Fibroblast of skin of right biceps (primary cell): ENCODE results near the gene SMAD3.

ENCODE experiments used
- DNase-seq: peaks from one replicate; pipeline ENCODE4 v3.0.0-alpha.2; 2013

The SMAD3 gene

DNA sequence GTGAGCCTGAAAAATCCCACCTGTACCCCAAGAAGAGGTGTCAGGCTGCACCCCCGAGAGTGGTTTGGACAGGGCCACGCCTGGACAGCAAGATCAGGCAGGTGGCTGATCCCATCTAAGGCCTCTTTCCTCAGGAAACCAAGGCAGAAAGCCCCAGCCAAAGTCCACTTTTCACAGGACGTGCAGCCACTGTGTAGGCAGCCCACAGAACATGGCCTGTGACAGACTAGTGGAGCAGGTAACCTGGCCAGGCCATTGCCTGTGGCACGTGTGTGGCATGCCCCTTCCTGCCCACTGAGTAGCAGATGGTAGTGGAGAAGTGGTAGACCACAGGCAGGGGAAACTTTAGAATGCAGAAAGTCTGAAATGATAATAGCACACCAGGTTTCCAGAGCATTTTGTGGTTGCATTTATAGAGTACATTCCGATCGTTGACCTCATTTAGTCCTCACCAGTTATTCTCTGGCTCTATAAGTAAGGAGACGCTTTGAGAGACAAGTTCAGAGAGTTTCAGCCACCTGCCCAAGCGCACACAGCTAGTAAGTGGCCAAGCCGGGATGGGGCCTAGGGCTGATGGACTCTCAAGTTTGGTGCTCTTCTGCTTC, 120.3 kb downstream of the SMAD3 start:
- DNase-seq: peak; percentile 56

DNA sequence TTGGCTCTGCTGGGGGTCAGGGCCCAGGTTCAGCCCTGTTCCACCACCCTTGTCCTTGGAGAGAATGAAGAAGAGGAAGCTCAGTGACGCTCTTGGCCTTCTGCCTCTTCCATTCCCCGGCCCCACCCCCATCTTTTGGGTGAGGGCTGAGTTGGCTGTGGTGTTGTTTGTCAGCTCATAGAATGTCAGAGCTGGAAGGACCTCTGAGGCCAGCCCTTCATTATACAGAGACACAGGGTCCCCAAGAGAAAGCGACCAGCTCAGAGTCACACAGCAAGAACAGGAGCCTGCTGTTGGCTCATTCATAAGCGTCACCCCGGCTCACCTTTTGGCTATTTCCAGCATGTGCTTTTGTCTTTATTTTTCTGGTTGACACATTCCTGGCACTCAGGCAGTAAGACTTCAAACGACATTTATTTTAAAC, 120.8 kb downstream of the SMAD3 start:
- DNase-seq: no peak

DNA sequence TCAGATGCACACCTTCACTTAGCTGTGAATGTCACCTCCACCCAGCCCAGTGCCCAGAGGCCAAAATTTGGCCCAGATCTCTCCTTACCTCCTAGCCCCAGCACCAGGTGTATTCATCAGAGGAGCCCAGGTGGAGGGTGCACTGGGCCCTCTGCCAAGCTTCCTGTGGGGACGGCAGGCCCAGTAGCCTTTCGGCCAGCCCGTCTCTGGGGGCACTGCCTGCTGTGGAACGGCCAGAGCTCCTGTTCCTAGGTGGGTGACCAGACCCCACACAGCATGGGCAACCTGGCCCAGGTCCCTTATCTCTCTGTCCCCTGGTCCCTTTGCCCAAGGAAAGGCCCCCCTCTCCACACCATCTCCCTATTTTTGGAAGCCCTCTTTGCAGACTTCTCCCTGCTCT, 121.3 kb downstream of the SMAD3 start:
- no peak for DNase-seq

DNA sequence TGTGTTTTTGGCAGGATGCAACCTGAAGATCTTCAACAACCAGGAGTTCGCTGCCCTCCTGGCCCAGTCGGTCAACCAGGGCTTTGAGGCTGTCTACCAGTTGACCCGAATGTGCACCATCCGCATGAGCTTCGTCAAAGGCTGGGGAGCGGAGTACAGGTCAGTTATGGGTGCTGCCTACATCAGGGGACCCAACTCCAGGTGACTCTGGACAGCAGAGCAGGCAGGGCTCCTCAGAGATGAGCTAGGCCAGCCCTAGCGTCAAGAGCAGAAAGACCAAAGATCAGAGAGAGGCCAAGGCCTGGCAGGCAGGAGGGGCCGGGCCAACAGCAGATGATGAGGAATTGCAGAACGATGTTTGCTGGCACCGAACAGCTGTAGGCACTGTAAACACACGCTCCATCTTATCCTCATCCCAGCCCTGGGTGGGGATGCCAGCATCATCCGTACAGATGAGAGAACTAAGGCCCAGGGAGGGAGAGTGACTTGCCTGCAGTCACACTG, 122.0 kb downstream of the SMAD3 start:
- no peak for DNase-seq

DNA sequence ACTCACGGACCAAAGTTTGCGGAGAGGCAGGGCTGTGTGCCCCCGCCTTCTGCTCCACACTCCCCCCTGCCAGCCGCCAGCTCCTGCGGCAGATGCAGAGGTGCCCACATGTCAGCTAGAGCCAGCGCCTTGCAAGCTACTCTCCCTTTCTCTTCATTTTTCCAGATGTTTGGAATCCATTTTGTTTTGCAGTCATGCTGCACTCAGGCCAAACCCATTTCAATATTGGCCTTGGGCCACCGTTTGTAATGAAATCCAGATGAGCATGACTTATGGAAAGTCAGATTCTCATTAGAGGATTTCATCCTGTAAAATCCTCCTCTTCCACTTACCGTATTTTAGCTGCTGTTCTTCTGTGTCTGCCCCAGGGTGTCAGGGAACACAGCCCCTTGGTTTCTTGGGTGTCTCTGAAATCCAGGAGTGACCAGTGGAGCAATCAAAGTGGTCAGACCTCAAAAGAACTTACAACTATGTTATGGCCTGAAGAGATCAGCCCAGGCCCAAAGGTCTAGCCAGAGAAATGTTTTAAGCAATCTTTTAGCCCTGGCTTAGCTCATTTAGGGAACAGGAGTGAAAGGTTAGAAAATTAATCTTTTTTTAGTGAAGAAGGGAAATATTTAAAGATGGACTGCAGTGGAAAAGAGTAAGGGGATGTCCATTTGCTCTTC, 123.3 kb downstream of the SMAD3 start:
- DNase-seq: peak; percentile 96

DNA sequence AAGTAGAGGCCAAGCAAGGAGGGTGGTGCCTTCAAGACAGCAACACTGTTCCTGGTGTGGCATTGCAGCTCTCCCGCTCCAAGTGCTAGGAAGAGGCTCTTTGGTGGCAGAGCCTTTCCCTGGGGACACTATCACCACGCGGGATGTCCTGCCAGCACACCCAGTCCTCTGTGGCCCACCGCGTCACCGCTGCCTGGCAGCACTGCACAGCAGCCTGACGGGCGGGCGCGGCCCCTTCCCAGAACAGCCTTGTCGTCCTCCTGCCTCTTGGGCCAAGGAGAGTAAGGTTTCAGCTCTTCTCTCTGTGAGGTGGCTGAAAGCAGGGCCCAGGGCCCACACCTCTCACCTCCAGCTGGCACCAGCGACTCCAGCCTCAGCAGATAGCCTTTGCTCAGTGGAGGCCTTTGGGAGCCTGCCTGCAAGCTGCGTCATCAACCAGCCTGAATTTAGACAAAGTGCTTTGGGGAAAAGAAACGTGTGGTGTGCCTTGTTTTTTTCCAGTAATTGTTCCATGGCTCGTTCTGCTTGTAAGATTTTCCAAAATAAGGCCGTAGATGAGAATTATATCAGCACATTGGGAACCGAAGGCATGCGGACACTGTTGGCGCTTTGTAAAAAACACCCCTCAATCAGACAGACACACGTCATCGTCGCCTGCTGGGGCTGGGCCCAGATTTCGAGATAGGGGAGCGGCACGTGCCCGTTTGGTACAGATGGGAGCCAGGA, 124.1 kb downstream of the SMAD3 start:
- peak; percentile 53 for DNase-seq

DNA sequence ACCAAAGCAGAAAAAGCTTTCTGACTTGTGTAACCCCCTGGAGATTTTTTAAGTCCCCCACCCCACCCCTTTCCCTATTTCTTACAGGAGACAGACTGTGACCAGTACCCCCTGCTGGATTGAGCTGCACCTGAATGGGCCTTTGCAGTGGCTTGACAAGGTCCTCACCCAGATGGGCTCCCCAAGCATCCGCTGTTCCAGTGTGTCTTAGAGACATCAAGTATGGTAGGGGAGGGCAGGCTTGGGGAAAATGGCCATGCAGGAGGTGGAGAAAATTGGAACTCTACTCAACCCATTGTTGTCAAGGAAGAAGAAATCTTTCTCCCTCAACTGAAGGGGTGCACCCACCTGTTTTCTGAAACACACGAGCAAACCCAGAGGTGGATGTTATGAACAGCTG, 124.9 kb downstream of the SMAD3 start:
- no peak for DNase-seq

DNA sequence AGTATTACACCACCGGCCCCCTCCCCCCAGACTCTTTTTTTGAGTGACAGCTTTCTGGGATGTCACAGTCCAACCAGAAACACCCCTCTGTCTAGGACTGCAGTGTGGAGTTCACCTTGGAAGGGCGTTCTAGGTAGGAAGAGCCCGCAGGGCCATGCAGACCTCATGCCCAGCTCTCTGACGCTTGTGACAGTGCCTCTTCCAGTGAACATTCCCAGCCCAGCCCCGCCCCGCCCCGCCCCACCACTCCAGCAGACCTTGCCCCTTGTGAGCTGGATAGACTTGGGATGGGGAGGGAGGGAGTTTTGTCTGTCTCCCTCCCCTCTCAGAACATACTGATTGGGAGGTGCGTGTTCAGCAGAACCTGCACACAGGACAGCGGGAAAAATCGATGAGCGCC, 125.4 kb downstream of the SMAD3 start:
- DNase-seq: no peak

DNA sequence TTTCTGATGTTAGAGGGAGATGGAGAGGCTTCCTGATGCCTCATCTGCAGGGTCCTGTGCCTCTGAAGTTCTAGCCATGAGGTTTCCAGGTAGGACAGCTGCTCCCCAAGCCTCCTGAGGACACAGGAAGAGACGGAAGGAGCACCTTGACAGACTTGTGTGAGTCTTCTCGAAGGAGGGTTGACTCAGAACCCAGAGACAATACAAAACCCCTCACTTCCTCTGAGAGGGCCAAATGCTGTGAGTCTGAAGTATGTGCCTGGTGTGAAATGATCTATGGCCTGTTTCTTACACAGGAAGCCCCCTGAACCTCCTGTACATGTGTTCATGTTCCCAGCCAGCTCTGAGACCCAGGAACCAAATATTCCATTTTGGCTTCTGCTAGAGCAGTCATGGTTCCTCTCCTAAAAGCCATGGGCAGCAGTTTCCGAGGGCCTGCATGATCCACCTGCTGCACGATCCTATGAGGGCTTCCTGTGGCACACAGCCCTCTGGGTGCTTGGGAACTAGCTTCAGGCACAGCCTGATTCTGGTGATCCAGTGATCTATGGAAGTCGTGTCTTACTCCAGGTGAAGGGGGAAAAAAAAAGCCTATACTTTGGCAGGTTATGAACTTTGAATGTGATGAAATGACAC, 126.9 kb downstream of the SMAD3 start:
- no peak for DNase-seq

DNA sequence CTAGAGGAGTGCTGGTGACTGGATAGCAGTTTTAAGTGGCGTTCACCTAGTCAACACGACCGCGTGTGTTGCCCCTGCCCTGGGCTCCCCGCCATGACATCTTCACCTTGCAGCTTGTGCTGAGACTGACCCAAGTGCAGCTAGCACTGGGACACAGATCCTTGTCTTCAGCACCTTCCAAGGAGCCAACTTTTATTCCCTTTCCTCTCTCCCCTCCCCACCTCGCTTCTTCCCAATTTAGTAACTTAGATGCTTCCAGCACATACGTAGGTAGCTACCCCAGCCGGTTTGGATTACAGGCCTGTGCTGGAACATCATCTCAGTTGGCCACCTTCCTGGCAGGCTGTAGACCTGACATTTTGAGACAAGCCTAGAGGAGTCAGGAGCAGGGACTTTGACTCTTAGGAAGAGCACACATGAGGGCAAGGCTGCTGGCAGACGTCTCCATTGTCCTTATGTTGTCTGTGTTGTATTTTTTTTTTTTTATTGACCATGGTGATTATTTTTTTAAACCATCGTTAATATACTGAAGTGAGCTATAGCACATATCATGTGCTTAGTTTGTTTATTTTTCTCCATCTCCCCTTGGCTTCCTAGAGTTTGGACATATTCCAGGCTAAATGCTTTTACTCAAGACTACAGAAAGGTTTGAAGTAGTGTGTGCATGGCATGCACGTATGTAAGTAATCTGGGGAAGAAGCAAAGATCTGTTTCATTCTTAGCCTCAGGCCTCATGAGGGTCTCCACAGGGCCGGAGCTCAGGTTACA, 128.0 kb downstream of the SMAD3 start:
- no peak for DNase-seq

DNA sequence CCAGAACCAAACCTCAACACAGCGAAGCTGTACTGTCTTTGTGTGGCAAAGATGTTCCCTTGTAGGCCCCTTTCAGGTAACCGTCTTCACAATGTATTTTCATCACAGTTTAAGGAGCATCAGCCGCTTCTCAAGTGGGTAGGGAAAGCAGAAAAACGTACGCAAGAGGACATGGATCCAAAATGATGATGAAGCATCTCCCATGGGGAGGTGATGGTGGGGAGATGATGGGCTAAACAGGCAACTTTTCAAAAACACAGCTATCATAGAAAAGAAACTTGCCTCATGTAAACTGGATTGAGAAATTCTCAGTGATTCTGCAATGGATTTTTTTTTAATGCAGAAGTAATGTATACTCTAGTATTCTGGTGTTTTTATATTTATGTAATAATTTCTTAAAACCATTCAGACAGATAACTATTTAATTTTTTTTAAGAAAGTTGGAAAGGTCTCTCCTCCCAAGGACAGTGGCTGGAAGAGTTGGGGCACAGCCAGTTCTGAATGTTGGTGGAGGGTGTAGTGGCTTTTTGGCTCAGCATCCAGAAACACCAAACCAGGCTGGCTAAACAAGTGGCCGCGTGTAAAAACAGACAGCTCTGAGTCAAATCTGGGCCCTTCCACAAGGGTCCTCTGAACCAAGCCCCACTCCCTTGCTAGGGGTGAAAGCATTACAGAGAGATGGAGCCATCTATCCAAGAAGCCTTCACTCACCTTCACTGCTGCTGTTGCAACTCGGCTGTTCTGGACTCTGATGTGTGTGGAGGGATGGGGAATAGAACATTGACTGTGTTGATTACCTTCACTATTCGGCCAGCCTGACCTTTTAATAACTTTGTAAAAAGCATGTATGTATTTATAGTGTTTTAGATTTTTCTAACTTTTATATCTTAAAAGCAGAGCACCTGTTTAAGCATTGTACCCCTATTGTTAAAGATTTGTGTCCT, 129.0 kb downstream of the SMAD3 start:
- DNase-seq: no peak

DNA sequence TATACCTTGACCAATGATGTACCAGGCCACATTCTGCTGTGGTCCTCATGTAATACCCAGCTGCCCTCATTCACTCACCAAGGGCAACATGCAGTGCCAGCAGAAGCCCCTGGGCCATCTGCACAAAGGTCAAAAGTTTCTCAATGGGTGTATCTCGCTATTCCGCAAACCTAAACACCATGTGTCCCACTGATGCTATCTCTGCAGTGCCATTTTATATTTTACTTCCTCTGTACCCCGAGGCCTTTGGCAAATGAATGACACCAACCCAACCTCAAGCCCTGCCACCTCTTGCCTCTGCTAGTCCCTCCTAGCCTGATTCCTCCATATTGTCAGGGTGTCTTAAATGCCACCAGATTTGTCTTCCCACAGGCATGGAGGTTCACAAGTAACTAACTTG, 129.9 kb downstream of the SMAD3 start:
- no peak for DNase-seq

DNA sequence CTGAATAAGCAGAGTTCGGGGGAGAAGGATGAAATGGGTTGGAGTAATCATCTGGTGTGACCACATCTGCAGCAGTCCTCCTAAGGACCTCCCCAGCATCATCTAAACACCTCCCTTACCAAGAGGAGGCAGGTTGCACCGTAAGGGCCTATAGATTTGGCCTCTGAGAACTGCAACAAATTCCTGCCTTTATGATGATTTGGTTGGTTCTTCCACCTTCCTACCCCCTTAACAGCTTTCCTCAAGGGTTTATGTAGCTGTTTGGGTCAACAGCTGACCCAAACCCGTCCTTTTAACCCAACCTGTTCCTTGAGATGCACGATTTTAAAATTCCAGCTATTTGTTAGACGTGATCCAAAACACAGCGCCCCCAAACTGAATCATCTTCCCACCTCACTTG, 130.8 kb downstream of the SMAD3 start:
- DNase-seq: no peak

DNA sequence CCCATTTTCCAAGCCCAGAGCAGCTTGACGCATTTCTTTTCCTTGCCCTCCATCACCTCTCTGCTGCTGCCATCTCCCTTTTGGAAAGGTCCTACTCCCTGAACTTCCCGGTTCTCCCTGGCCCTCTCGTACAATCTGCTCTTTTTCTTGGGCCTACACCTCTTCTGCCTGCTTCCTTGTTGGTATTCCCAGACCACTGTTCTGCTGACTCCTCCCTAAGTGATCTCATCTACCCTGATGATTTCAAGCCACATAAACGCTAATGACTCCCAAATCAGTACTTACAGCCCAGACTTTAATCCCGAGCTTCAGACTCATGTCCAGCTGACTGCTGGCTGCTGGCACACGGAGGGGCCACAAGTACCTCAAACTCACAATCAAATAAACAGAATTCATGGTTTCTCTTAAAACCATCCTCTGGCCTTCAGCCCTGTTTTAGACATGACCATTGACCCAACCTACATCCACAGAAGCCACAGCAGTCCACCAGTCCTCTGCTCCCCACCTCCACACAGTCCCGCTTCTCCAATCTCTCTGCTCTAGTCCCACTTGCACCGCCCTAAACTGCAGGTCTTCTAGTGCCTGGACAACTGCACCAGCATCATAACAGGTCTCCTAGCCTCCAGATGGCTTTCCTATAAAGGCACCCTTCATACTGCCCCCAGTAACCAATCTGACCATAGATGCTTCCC, 131.4 kb downstream of the SMAD3 start:
- peak; percentile 89 for DNase-seq

DNA sequence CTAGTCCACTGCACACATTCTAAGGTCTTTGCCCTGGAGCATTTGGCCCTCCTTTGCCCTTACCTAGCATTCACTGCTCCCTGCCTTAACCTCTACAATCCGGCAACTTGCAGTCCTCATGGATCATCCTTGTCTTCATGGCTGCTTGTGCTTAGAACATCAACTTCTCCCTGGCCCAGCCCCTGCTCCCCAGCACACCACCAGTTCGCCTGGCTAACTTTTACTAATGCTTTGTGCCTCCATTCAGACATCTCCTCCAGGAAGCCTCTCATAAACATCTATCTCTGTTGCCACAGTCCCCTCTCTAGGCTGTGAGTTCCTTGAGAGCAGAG, 131.9 kb downstream of the SMAD3 start:
- no peak for DNase-seq

DNA sequence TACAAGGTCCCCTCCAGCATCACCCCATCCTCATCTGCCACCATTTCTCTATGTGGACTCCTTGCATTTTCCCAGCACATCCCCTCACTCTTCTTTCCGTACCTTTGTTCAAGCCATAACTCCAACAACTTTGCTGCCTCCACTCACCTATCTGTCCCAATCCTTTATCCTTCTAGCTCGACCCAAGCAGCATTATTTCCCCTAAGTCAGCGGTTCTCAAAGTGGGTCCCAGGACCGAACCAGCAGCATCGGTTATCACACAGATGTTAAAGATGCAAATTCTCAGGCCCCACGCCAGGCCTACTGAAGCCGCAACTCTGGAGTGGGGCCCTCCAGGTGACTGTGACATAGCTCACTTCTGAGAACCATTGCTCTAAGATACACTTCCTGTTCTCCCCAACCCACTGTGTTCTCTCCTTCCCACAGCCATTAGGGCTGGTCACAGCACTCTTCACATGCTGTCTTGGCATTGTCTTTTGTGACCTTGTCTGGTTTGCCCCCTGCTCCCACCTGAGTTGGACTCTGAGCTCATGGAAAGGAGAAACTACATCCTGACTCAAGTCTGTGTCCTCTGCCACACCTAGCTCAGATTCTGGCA, 132.9 kb downstream of the SMAD3 start:
- no peak for DNase-seq

DNA sequence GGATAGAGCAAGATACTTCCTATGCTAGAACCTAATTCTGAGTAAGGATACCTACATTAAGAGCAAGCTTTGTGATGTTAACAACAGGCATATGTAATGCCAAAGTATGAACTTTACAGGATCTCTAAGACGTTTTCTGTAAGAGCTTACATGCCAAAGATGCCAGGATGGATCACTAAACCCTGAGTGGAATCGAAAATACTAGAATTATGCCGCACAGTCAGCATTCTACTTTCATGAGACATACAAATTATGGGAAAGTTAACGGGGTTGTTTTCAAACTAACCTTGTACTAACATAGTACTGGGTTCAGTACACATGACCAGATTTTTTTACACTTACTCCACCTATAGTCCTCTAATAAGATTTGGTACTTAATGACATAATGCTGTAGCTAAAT, 134.0 kb downstream of the SMAD3 start:
- DNase-seq: peak; percentile 55

DNA sequence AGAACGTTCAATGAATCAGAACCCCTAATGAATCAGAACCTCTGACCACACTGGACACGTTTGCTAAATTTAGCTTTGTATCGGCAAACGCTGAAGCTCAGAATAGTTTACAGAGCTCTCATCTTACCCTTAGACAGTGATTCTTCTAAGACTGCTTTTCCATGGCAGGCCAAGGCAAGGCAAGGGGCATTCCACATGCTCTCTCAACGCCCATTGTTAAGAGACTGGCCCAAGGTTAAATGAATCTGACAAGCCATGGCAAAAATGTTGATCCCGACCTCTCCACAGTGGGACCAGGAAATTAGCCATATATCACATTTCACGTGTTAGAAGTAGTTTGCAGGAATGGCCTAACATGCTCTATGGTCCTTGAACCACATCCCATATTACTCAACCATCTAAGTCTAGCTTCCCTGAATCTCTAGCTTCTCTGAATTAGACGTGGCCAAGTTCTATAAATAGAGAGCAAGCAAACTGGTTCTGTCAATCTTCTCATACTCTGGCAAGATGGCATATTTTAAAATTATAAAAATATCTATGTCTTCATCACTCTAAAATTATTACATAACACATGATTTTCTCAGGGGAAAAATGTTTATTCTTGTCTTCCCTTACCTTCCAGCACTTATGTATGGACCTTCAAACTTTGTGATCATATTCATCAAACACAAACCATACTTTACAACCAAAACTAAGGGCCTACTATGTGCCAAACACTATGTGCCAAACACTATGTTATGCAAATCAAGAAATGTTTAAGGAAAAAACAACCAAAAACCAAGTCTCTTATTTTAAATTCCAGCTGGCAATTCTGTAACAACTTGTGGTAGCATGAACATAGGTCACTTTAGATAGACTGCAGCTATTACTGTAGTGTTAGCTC, 134.7 kb downstream of the SMAD3 start:
- DNase-seq: peak; percentile 69

DNA sequence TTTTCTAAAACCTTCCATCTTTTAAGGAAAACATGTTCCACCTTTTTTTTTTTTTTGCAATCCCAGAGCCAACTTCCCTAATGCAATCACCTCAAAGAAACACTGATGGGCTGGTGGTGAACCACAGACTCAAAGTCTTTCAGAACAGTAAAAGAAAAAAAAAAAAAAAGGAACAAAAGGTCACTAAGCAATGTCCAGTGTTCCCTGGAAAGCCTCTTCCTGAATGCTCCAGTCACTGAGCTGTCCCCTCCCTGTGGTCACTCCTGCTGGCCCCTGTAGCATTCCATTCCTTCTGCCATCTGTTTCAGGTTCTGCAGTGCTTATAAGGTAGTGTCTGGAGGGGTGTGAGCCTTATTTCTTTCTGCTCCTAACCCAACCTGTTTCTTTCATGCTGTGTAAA, 135.7 kb downstream of the SMAD3 start:
- DNase-seq: no peak

DNA sequence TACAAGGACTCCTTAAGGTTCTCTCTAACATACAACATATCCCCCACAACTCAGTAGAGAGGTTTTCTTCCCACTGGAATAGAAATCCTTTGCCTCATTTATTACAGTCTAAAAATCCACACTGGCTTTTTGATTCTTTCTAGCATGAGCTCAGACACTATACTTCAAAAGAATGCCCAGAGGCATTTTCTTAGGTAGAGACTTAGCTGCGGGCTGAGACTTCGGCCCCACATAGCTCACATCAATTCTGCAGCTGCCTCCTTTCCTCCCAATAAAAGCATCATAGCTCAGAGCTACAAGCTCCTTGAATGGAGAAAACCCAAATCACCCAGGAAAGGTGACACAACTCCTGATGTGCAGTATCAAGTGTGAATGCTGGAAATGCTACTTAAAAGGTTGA, 136.7 kb downstream of the SMAD3 start:
- DNase-seq: no peak
